Testis (tissue), 3 donors: ENCODE results near the gene XAB2. TPM values are rescaled to one million over a fixed set of nuclear protein-coding genes. Genes with fewer than 3 reads are reported as not detected.

ENCODE experiments used
- DNase-seq: peaks from one replicate; pipeline ENCODE4 v3.0.0-alpha.2; 2019
- H3K27ac ChIP-seq, 2 donors: fragments of 200-600 bp; sonication (generic); one replicate each; pipeline ENCODE4 v1.5.1; 2019
- H3K27me3 ChIP-seq: fragments of 200-600 bp; sonication (generic); one replicate; pipeline ENCODE4 v1.5.1; 2019
- H3K36me3 ChIP-seq: fragments of 200-600 bp; sonication (generic); one replicate; pipeline ENCODE4 v1.5.1; 2017; ENCODE audit warnings: low read depth; ENCODE audit errors: missing control alignments
- H3K4me1 ChIP-seq: fragments of 200-600 bp; sonication (generic); one replicate; pipeline ENCODE4 v1.5.1; 2019
- H3K4me3 ChIP-seq, 2 donors: fragments of 200-600 bp; sonication (generic); one replicate each; pipeline ENCODE4 v1.5.1; 2017 to 2019
- H3K9me3 ChIP-seq: fragments of 200-600 bp; sonication (generic); one replicate; pipeline ENCODE4 v1.5.1; 2017
- CTCF ChIP-seq, 3 experiments: fragments of 450-650 bp in 2 of 3; fragments of 200-600 bp in 1 of 3; sonication (generic) in 1 of 3; IDR thresholded peaks; one replicate each; pipeline ENCODE4 v1.5.1; 2016 to 2019; ENCODE audit warnings: antibody characterized with exemption in 3 of 3, mild to moderate bottlenecking in 2 of 3, moderate library complexity in 1 of 3
- POLR2A ChIP-seq: fragments of 450-650 bp; IDR thresholded peaks from one replicate; pipeline ENCODE4 v1.6.1; 2017; ENCODE audit warnings: antibody characterized with exemption, mild to moderate bottlenecking, moderate library complexity
- WGBS, 2 donors: methylation state at CpG; one replicate each; pipeline ENCODE4 v1.1.5; 2018; 5-methylcytosine and 5-hydroxymethylcytosine counted together
- intact Hi-C: fragments of 100-400 bp; cut with DNase I; formaldehyde crosslinking; loops from one replicate; pipeline ENCODE4 v1.15.1; 2023; ENCODE audit warnings: low total_unique reads
- microRNA-seq, 2 donors: library from miRNA; unstranded; fragments of <30 nt; microRNA quantifications; one replicate each; pipeline ENCODE4, GENCODE V29; 2016; ENCODE audit warnings: borderline number of aligned reads in 2 of 2, borderline replicate concordance in 1 of 2
- polyA plus RNA-seq: library from polyadenylated mRNA; stranded (reverse); fragments of 350-450 nt; fragmentation: Illumina TruSeq; extraction: RNeasy Lipid Tissue Mini Kit (QIAGEN cat#74804); gene quantifications from one replicate; pipeline ENCODE4 v1.2.3, GENCODE V29; 2014; ENCODE audit warnings: low read depth, low replicate concordance; ENCODE audit not compliant: insufficient read depth
- small RNA-seq, 2 donors: library from RNA; depleted of rRNA; stranded (forward); fragments of <200 nt; gene quantifications; one replicate each; pipeline ENCODE3, GENCODE V24; 2016
- total RNA-seq, 2 donors: library from RNA; depleted of rRNA; stranded (reverse); fragments of >200 nt; gene quantifications; one replicate each; pipeline ENCODE4 v1.2.3, GENCODE V29; 2016

Gene XAB2
- total and polyA plus RNA-seq, 3 donors from 2014 or later: 90.3 to 128 (median 97.2) TPM

DNA sequence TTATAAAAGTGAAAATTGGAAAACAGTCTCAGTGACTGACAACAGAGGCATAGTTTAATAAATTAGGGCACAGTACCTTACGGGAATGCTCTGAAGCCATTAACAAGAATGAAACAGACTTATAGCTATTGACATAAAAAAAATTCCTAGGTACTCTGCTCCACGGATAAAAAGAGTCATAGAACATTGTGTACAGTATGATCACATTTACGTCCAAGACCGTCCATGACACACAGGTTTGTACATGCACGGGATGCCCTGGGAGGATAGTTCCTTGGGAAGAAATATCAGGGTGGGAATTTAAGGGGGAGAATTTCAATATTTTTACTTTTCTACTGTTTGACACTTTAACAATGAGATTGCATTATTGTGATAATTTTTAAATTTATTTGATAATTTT, 58.6 kb downstream of the XAB2 start:
- no peaks in the 10 kb centered on the region for H3K9me3 ChIP-seq
- H3K36me3 ChIP-seq: no peaks in the 10 kb centered on the region
- no peaks in the 10 kb centered on the region for H3K4me1 ChIP-seq
- H3K27me3 ChIP-seq: no peaks in the 10 kb centered on the region
- no peak overlapping the region for H3K27ac ChIP-seq
- no peak for TF ChIP-seq CTCF (IDR thresholded peaks at IDR 0.05)
- TF ChIP-seq POLR2A: no peak
- no peak overlapping the region for H3K4me3 ChIP-seq
- intact Hi-C loops: no loop called here
- no peak for DNase-seq
- WGBS, 2 donors: 70 to 80% methylated on average over 5 of the region's 5 CpGs

Small RNA genes lying within 50 kb of the gene (microRNA-seq; reads per million reads assigned to microRNA genes)
- gene MIR6792: 0 reads per million in 2 donors

Small RNA genes lying within 50 kb of the gene (small RNA-seq; reads per million reads assigned to genes)
- 0 reads per million in 2 donors for gene MIR6792

Other genes starting within 250 kb of the XAB2 start
- gene PEX11G, start 140.5 kb downstream of the XAB2 start, total RNA-seq: 10 to 100 TPM; 12.3 to 20.9 TPM
- 26.0 TPM for gene PEX11G, start 140.5 kb downstream of the XAB2 start, polyA plus RNA-seq
- gene ZNF358, start 113.4 kb downstream of the XAB2 start, total RNA-seq: 10 to 100 TPM; 28.7 to 35.9 TPM
- 21.0 TPM for gene ZNF358, start 113.4 kb downstream of the XAB2 start, polyA plus RNA-seq
- gene MCOLN1, start 106.9 kb downstream of the XAB2 start, total RNA-seq: 10 to 100 TPM; 17.7 to 26.9 TPM
- 15.2 TPM for gene MCOLN1, start 106.9 kb downstream of the XAB2 start, polyA plus RNA-seq
- 100 to 1,000 TPM; 109 to 143 TPM for gene PNPLA6, start 93.8 kb downstream of the XAB2 start, total RNA-seq
- gene PNPLA6, start 93.8 kb downstream of the XAB2 start, polyA plus RNA-seq: 153 TPM
- 100 to 1,000 TPM in 1 of 2 donors, 10 to 100 TPM in 1; 64.7 to 104 TPM for gene CAMSAP3, start 33.7 kb downstream of the XAB2 start, total RNA-seq
- 32.4 TPM for gene CAMSAP3, start 33.7 kb downstream of the XAB2 start, polyA plus RNA-seq
- gene PET100, start 248 bp upstream of the XAB2 start, total RNA-seq: 10 to 100 TPM; 25.3 to 26.9 TPM
- 64.0 TPM for gene PET100, start 248 bp upstream of the XAB2 start, polyA plus RNA-seq
- 100 to 1,000 TPM in 1 of 2 donors, 10 to 100 TPM in 1; 38.2 to 130 TPM for gene PCP2, start 4.2 kb upstream of the XAB2 start, total RNA-seq
- gene PCP2, start 4.2 kb upstream of the XAB2 start, polyA plus RNA-seq: 164 TPM
- 100 to 1,000 TPM; 155 to 156 TPM for gene STXBP2, start 7.6 kb upstream of the XAB2 start, total RNA-seq
- 135 TPM for gene STXBP2, start 7.6 kb upstream of the XAB2 start, polyA plus RNA-seq
- gene RETN, start 39.5 kb upstream of the XAB2 start, total RNA-seq: not detected
- gene RETN, start 39.5 kb upstream of the XAB2 start, polyA plus RNA-seq: 1.9 TPM
- not detected for gene MCEMP1, start 47.5 kb upstream of the XAB2 start, total RNA-seq
- not detected for gene MCEMP1, start 47.5 kb upstream of the XAB2 start, polyA plus RNA-seq
- gene TRAPPC5, start 51.3 kb upstream of the XAB2 start, total RNA-seq: 100 to 1,000 TPM; 194 to 226 TPM
- 214 TPM for gene TRAPPC5, start 51.3 kb upstream of the XAB2 start, polyA plus RNA-seq
- under 1 TPM; 0.79 to 0.87 TPM for gene FCER2, start 72.6 kb upstream of the XAB2 start, total RNA-seq
- 1.1 TPM for gene FCER2, start 72.6 kb upstream of the XAB2 start, polyA plus RNA-seq
- gene CLEC4G, start 102.6 kb upstream of the XAB2 start, total RNA-seq: 1 to 10 TPM in 1 of 2 donors, not detected in 1; 1.2 TPM
- gene CLEC4G, start 102.6 kb upstream of the XAB2 start, polyA plus RNA-seq: 0.71 TPM
- gene CD209, start 118.0 kb upstream of the XAB2 start, total RNA-seq: under 1 TPM; 0.55 to 0.74 TPM
- gene CD209, start 118.0 kb upstream of the XAB2 start, polyA plus RNA-seq: 5.0 TPM
- gene CLEC4M, start 133.7 kb upstream of the XAB2 start, total RNA-seq: 10 to 100 TPM in 1 of 2 donors, 1 to 10 TPM in 1; 9.4 to 14.9 TPM
- gene CLEC4M, start 133.7 kb upstream of the XAB2 start, polyA plus RNA-seq: 14.5 TPM
- gene EVI5L, start 200.7 kb upstream of the XAB2 start, total RNA-seq: 10 to 100 TPM; 45.8 to 68.9 TPM
- 69.3 TPM for gene EVI5L, start 200.7 kb upstream of the XAB2 start, polyA plus RNA-seq
- 1 to 10 TPM; 2.9 to 3.3 TPM for gene PRR36, start 244.8 kb upstream of the XAB2 start, total RNA-seq
- 0.50 TPM for gene PRR36, start 244.8 kb upstream of the XAB2 start, polyA plus RNA-seq